GM19372 (cell line): ENCODE measurements around the gene PDE8B.

ENCODE experiments used
- ATAC-seq: cut with Tn5 transposase; IDR thresholded peaks from one replicate; pipeline ENCODE4 v1.9.1; 2021; ENCODE audit warnings: mild to moderate bottlenecking, low read depth, moderate library complexity; ENCODE audit not compliant: unreplicated experiment

PDE8B gene

DNA sequence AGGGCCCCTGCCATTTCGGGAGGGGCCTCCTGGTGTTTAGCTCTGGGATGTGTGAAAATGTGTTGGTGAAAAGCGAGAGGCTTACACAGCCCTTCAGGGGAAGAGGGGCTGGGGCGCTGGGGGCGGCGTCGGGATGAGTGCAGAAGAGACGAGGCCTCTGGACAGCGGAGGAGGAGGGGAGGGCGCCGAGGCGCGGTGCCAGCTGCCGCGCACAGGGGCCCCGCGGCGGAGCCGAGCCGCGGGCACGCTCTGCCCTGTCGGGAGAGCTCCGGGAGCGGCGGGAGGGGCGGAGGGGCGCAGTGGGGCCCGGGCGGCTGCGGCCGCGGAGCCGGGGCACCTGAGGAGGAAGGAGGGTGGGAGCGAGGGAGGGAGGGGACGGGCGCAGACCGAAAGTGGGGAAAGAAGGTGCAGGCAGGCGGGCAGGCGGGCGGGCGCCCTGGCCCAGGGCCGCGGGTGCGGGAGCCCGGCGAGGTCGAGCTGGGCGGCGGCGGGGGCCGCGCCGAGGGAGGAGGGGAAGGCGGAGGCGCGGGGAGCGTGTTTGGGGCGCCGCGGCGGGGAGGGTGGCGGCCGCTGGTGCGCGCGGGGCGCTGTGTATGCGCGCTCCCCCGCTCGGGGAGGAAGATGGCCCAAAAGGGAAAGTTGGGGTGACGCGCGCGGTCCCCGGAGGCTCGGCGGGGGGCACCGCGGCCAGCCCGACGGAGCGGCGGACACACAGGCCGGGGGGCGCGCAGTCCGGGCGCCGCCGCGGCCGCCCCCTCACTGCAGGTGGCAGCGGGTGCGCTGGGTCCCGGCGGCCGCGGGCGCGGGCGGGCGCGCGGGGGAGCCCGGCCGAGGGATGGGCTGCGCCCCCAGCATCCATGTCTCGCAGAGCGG is at the start of gene PDE8B:
TSS of gene PDE8B (plus strand) at position 590 of the 873 bp plus-strand sequence. CDS start at position 836, 246 bp downstream.
- ATAC-seq: no peak

GRCh38 chr5:77163453-77163852 is 47.0 kb upstream of the PDE8B start:
- ATAC-seq: no peak

DNA sequence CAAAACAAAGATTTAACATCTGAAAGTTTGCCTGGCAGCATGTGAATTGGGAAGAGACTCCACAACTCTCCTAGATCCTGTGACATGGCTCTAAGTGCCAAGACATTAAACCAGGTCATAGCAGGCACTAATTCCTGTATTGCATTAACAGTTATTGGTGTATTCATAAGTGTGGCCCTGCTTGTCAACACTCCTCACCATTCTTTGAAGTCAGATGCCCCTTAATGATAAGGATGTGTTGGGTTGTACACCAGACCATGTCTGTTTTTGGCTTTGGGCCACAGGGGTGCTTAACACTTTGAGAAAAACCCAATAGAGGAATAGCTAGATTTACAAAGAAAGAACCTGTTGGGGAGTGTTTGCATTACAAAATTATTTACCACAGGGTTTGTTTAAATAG is 43.4 kb upstream of the PDE8B start:
- no peak for ATAC-seq

DNA sequence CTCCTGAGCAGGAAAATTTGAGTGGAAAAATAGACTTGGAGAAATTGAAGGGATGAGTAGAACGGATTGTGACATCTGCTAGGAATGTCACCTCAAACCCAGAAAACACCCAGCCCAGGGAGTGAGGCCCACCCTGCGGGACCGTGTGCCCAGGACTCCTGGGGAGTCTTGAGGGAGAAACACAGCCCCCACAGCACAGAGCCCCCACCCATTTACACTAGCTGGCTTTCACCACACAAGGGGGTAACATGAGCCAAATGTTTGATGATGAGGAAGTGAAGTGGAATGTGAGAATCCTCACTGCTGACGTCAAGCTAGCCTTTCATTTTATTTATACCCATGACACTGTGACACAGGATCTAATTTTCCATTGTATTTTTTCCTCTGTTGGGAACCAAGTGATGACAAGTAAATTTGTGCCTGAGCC is 42.8 kb upstream of the PDE8B start:
- ATAC-seq: no peak

DNA sequence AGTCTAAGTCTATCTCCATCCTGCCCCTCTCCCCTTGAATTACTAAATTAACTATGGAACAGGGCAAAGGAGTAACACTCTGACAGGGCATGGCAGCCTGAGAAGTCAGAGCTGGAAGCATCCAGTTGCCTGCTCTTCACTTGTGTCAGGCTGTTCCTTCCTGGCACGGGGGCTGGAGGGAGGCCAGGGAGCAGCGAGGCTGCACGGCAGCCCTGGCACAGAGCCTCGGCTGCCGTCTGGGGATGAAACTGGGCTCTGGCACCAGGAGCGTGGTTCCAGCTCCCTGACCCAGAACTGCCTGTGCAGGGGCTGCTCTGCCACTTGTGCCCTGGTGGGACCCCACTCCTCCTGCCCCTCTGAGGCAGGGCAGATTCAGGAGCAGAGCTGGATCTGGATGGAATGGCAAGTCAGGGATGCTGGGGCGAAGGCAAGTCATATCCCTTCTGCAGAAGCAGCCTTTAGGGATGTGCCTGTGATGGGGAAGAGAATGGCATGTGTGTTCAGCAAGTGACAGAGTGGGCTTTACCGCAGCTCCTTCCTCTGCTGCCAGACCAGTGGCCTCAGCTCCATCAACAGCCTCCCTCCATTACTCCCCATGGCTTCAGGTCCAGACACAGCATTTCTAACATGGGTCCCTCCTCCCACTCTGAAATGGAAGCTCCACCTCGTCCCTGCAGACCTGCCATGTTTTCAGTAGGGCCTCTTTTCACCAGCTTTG is 42.2 kb upstream of the PDE8B start:
- ATAC-seq: no peak

DNA sequence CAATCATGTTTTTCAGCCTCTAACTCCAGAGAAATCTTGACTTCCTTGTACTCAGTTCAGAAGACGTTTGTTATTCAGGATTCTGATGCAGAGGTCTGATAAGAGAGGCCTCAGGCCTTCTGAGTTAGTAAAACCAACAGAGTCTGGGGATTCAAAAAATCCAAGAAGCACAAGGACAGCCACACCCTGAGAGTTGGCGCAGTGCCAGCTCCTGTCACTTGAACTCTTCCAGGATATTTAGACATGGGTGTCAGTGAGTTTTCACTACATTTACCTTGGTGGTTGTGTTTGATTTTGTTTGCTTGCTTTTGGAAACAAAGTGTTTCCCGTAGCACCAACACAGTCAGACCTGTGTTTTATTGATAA is 41.6 kb upstream of the PDE8B start:
- no peak for ATAC-seq

- ATAC-seq: no peak
Observed at GRCh38 chr5:77170196-77170890, 40.1 kb upstream of the PDE8B start.

DNA sequence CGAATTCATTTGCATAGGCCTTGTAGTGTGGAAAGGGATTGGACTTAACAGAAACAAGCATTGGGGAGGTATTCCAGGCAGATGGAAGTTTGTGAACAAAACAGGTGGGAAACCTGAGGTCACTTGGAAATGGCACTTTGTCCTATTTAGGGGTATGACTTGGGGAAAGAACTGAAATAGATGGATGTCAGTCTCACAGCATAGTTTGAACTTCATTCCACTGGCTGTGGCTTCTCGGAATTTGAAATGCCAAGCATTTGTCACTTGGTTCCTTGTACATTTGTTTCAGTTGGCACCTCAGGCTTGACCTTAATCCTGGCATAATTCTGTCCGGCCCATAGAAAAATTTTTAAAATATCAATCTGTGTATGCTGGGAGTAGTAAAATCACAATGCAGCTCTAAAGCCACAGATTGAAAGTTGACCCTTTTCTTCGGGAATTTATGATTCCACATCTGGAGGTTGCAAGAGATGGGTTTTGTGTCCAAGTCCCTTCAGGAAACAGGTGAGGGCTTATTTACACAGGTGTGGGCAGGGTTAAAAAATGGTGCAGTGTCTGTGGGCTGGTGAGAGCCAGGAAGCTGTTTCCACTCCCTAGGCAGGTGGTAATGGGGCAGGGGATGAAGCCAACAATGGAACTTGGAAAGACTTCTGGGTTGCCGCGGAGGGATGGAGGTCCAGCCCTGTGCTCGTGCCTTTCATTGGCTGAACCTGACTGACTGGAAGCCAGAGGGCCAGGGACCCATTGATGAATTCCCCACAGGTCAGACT is 39.2 kb upstream of the PDE8B start:
- no peak for ATAC-seq

- no peak for ATAC-seq
Observed at GRCh38 chr5:77172713-77173328, 37.7 kb upstream of the PDE8B start.

GRCh38 chr5:77174526-77174925 is 36.0 kb upstream of the PDE8B start:
- no peak for ATAC-seq

- ATAC-seq: no peak
Observed at GRCh38 chr5:77175231-77175630, 35.2 kb upstream of the PDE8B start.

DNA sequence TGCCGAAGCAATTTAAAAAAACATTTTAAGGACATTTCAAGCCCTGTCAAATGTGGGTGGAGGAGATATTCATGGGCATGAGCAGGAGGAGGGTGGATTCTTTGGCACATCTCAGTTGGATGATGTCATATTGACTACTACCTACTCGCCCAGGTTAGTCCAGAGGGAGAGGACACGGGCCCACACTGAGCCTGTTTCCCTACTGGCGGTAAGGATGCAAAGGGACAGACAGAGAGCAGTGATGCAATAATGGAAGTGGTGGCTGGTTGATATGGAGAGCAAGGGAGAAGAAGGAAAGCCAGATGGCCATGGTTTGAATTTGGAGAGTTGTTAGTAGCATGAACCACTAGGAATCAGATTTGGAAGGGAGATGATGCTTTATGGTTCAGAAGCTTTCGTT is 34.1 kb upstream of the PDE8B start:
- ATAC-seq: no peak

DNA sequence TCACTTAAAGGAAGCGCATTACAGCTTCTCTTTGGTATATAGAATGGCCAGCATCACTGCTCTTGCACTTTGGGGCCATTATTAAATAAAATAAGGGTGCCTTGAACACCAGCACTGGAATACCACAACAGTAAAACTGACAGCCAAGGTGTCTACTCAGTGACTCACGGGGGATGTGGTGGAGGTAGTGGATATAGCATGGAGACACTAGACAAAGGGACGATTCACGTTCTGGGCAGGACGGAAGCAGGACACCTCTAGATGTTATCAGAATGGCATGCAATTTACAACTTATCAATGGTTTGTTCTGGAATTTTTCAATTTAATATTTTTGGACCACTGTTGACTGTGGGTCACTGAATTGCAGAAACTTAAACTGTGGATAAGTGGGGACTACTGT is 32.9 kb upstream of the PDE8B start:
- ATAC-seq: no peak

- ATAC-seq: no peak
Observed at GRCh38 chr5:77180167-77181081, 30.1 kb upstream of the PDE8B start.

DNA sequence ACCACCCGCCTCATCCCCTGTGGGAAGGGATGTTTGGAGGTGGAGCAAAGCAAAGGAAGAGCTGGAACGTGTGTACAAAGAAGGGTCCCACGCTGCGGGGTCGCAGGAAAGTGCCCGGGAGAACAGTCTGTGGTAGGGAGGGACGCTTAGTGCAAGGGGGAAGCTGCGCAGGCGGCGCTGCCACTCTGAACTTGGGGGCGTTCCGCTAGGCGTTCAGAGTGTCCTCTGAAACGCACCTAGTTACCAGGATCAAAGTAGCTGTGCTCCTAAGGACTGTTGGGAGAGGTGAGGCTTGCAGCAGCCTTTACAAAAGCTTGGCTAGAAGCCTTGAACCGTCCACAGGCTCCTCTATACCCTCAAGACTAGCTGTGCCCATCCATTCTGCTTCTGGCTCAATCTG is 29.3 kb upstream of the PDE8B start:
- ATAC-seq: no peak

DNA sequence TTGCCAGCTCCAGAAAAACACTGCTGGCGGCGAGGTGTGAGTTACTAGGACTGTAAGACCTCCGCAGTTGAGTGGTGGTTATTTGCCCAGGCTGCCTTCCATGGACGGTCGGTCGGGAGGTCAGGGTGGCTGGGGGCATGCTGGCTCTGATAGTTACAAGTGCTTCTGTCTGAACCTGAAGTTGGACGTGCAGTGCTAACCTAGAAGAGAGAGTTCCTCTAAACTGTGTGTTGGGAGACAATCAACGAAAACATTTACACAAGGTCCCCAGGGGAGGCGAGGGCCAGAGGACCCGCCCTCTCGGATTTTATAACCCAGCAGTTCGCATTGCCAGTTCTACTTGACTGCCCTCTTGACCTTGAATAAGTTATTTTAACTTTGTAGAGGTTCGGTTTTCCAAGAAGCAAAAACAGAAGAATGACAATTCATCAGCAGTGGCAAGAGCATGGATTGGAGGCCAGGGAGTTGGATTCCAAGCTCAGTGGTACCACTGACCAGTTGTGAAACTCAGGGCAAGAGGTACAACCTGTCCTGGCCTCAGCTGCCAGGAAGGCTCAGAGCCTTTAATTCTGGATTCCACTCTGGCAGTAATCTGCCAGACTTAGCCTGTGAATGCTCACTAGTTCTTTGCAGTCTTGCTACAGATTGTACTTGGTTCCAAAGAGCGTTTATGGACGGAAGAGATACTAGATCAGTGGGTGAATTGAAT is 28.7 kb upstream of the PDE8B start:
- ATAC-seq: no peak

- no peak for ATAC-seq
Observed at GRCh38 chr5:77182367-77182766, 28.1 kb upstream of the PDE8B start.

DNA sequence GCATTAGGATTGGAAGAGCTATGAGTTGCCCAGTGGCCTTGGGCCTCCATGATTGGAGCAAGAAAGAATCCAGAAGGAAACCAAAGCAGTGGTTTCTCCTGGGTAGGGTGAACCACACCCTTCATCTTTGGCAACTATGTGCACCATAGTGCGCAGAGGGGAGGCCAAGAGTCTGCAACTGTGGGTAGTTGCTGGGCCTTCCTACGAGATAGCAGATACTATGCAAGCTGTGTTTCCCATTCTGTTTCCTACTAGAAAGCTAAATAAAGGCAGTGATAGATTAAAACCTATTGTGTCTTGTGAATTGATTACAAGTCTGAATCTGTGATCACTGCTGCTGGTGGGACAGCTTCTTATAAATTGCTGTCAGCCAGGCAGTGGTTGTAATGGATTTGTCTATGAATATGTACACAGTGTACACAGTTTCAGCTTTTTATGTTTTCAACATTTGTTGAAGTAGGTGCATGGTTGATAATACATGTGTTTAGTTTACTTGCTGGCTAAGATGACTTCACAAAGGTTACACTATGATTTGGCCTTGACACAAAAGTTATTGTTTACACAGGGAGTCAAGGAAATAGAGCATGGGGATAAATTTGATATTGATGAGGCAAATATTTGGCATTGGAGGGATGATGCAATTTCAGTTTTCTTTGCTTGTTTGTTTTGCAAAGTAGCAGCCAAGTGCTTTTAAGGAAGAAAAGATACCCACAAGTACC is 23.7 kb upstream of the PDE8B start:
- ATAC-seq: no peak
